Fibroblast of the aortic adventitia (primary cell): ENCODE measurements around the gene DDX43. TPM values are rescaled to one million over a fixed set of nuclear protein-coding genes. Genes with fewer than 3 reads are reported as not detected.
"Not testable (repeated sequence)": the region's sequence is repeated elsewhere in the genome, so short reads cannot be mapped to it uniquely, and the experiment has no call there.

Experiments
- DNase-seq: peaks from one replicate; pipeline ENCODE4 v3.0.0-alpha.2; 2010; ENCODE audit warnings: low read depth
- H3K4me3 ChIP-seq: 2 replicates; pipeline ENCODE4 v1.5.1; 2011; ENCODE audit warnings: low read depth, mild to moderate bottlenecking, control low read depth, low read length, moderate library complexity
- small RNA-seq: library from RNA; depleted of rRNA; stranded (forward); fragments of <200 nt; gene quantifications from one replicate; pipeline ENCODE3, GENCODE V24; 2012
- total RNA-seq: library from RNA; depleted of rRNA; stranded (reverse); fragments of >200 nt; gene quantifications from 2 replicates; pipeline ENCODE4 v1.2.3, GENCODE V29; 2012; ENCODE audit warnings: low replicate concordance
- TF ChIP-seq, protein P1 (sequence below): IDR thresholded peaks from 2 replicates; pipeline ENCODE4 v1.5.1; 2011; ENCODE audit warnings: mild to moderate bottlenecking, low read length, control low read depth, inconsistent platforms; ENCODE audit not compliant: insufficient read depth

The DDX43 gene
- total RNA-seq, 1 donor, result 0.99 TPM

DNA sequence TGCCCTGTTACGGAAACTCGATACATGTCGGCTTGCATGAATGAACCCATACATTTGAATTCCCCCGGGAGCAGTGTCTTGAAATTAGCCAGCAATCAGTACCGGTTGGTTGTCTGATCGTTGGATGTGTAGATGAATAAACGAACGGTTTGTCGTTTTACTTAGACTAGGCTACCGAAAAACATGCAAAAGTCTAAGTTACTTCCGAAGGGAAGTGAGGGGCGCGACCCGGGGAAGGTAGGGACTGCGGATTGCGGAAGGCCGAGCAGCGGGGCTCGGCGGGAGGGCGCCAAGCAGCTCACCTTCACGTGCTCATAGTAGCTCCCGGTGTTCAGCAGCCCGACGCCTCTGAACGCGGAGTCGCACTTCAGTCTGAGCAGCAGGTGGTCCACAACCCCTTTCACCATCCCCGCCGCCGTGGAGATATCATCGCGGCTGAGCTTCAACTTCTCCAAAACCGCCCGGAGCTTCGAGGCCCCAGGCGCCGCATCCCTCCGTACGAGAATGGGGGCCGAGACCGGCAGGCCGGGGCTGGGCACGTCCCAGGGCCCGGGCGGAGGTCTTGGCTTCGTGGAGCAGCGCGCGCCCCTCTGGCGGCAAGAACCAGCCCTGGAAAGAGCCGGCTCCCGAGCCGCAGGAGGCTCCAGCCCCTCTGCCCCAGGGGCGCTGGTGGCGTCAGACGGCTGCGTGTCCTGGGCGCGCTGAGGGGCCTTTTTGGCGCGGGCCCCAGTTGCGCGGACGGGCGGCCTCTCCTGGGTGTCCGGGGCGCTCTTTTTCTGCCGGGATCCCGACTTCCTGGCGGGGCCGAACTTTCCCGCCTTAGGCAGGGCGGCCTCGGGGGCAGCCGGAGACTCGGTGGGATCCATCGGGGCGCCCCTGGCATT lies 56.8 kb downstream of the DDX43 start:
- TF ChIP-seq, protein P1, sequence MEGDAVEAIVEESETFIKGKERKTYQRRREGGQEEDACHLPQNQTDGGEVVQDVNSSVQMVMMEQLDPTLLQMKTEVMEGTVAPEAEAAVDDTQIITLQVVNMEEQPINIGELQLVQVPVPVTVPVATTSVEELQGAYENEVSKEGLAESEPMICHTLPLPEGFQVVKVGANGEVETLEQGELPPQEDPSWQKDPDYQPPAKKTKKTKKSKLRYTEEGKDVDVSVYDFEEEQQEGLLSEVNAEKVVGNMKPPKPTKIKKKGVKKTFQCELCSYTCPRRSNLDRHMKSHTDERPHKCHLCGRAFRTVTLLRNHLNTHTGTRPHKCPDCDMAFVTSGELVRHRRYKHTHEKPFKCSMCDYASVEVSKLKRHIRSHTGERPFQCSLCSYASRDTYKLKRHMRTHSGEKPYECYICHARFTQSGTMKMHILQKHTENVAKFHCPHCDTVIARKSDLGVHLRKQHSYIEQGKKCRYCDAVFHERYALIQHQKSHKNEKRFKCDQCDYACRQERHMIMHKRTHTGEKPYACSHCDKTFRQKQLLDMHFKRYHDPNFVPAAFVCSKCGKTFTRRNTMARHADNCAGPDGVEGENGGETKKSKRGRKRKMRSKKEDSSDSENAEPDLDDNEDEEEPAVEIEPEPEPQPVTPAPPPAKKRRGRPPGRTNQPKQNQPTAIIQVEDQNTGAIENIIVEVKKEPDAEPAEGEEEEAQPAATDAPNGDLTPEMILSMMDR, result no peak
- peak; percentile 61 for DNase-seq
- peak overlapping the region; percentile 76 for H3K4me3 ChIP-seq

DNA sequence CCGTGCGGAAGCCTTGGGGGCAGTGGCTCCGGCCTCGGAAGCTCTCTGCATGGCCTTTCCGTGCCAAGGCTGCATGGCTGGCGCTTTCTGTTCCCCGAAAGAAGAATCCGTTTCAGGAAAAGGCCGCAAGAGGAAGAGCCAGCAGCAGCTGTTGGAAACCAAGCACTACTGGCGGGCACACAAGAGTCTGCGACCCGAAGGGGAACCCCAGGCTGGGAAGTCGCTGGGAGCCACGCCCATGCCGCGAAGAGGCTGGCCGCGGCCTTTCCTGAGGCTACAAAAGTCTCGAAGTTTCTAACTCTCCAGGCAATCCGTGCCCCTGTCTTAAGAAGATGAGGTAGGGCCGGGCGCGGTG lies 57.5 kb downstream of the DDX43 start, which contains the start of gene CGAS:
Gene CGAS, minus strand, starts transcription at position 191 of the 355 bp plus-strand sequence. Its CDS starts 116 bp downstream, at position 75.
- peak; percentile 68 for DNase-seq

DNA sequence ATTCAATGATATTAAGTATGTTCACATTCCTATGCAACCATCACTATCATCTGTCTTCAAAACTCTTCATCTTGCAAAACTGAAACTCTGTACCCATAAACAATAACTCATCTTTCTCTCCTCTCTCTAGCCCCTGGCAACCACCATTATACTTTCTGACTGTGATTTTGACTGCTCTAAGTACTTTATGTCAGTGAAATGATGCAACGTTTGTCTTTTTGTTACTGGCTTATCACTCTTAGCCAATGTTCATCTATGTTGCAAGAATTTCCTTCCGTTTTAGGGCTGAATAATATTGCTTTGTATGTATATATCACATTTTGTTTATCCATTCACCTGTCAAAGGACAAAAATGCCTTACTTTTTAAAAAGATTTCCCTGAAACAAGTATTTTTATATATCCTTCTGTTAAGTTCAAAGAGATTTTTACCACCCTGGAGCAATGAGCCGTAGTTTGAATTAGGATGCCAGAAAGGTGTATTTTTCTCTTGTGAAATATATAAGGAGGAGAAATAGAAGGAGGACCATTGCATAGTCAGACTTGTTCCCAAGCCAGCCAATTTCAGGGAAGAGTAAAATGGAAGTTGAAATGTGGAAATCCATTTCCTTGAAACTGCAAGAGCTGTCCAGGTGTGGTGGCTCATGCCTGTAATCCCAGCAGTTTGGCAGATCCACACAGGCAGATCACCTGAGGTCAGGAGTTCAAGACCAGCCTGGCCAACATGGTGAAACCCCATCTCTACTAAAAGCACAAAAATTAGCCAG lies 61.4 kb downstream of the DDX43 start:
- TF ChIP-seq, protein P1, result no peak
- peak; percentile 59 for DNase-seq
- H3K4me3 ChIP-seq, result no peak overlapping the region

More for the DNA sequence above, 57.5 kb downstream of the DDX43 start, which contains the start of gene CGAS:
- TF ChIP-seq, protein P1, result no peak
- peak within 1 kb of the TSS; percentile 76 for H3K4me3 ChIP-seq

DNA sequence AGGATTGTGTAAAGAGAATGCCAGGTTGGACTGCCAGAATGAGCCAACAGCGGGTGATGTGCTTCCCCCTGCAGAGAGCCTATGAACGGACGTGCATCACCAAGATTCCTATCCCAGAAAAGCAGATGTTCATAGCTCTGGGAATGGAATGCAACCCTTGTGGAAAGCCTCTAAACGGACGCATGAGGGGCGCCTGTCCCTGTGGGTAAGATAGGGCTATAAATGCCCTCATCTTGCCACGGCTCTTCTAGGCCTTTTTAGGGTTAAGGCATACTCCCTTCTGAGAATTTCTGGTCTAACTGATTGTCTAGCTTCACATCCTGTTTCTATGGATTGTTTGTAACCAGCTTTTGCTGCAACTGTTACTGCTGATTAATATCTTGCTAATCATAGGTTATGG lies 64.8 kb downstream of the DDX43 start:
- not testable (repeated sequence) for H3K4me3 ChIP-seq, DNase-seq

DNA sequence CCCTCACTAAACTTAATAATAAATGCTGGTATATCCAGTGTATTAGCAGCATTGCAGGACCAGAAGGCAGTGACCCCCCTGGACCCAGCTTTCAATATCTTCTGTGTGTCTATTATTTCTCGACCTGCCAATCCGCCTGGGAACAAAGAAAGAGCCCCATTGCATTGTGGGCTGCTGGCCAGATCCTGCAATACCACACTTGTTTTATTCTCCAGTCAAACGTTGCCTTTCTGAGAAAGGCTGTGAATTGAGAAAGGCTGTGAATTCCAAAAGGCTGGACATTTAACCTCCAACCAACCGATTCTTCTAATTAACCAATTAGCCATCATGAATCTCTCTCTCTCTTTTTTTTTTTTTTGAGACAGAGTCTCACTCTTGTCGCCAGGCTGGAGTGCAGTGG lies 65.4 kb downstream of the DDX43 start:
- TF ChIP-seq, protein P1, result no peak
- no peak for DNase-seq

DNA sequence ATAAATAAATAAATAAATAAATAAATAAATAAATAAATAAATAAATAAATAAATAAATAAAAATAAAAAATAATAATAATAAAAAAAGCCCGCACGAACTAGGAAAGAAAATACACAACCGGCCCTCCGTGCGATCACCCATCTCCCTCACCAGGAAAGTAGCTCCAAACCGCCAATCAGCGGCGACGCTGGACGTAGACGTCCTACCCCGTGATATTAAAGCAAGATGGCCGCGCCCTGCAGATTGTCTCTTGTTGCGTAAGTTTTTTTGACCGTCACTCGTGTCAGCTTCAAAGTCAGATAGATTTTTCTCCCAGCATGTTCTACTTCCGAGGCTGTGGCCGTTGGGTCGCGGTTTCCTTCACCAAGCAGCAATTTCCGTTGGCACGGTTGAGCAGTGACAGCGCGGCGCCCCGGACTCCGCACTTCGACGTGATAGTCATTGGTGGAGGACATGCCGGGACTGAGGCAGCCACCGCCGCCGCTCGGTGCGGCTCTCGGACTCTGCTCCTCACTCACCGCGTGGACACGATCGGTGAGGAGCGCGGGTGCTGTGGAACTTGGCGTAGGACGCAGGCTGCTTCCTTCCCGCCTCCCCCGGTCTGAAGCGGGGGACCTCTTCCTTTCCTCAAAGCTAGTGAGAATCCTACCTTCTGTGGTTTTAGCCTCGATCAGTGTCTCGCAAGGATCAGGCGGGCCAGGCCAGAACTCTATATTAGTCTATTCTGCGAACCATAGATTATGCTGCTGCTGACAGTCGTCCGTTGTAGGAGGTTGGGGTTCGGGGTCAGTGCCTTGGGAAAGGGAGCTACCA lies 67.1 kb downstream of the DDX43 start, which contains the start of gene MTO1:
Gene MTO1, plus strand, starts transcription at position 201 of the 814 bp plus-strand sequence. Its CDS starts 118 bp downstream, at position 319.
- DNase-seq, result peak; percentile 94
- TF ChIP-seq, protein P1, result no peak
- H3K4me3 ChIP-seq, result peak within 1 kb of the TSS; percentile 78

More for the DNA sequence above, 65.4 kb downstream of the DDX43 start:
- no peak overlapping the region for H3K4me3 ChIP-seq

Small RNA genes lying within 50 kb of the gene (small RNA-seq; reads per million reads assigned to genes)
- not detected for gene RNU6-975P
- 1.9 reads per million, percentile 66 among the genes with 10 or more reads in this experiment for gene RPL39P3

Other genes with a start within 250 kb of the DDX43 start
- not detected in 2 replicates for gene KHDC1L, start 169.3 kb upstream of the DDX43 start, total RNA-seq
- gene KHDC1, start 131.6 kb upstream of the DDX43 start, total RNA-seq, result 0.16 and 4.5 TPM in 2 replicates
- not detected in 2 replicates for gene DPPA5, start 40.6 kb upstream of the DDX43 start, total RNA-seq
- gene KHDC3L, start 32.2 kb upstream of the DDX43 start, total RNA-seq, result not detected in 2 replicates
- gene OOEP, start 24.9 kb upstream of the DDX43 start, total RNA-seq, result not detected in 2 replicates
- gene CGAS, start 57.5 kb downstream of the DDX43 start, total RNA-seq, result 5.4 and 7.2 TPM in 2 replicates
- 33.5 and 36.9 TPM in 2 replicates for gene MTO1, start 66.9 kb downstream of the DDX43 start, total RNA-seq
- gene EEF1A1, start 126.2 kb downstream of the DDX43 start, total RNA-seq, result 16,505 and 21,603 TPM in 2 replicates